Islet of Langerhans (tissue), 1 donor: Measurements from ENCODE around the gene CST11.

Source experiments
- FAIRE-seq: peaks from one replicate; lab custom pipeline; 2011; peaks lifted over from hg19 to GRCh38; lab: Jason Lieb, UNC

Gene CST11

GRCh38 chr20:23453549-23454543, 1.2 kb upstream of the CST11 start:
- no peak for FAIRE-seq

GRCh38 chr20:23451956-23452487, 654 bp downstream of the CST11 start:
- no peak for FAIRE-seq

- FAIRE-seq: no peak
Observed at GRCh38 chr20:23450877-23451276, 1.8 kb downstream of the CST11 start.

GRCh38 chr20:23449421-23449820, 3.3 kb downstream of the CST11 start:
- FAIRE-seq: no peak

- no peak for FAIRE-seq
Observed at GRCh38 chr20:23448167-23448566, 4.5 kb downstream of the CST11 start.

- FAIRE-seq: no peak
Observed at GRCh38 chr20:23446505-23446904, 6.2 kb downstream of the CST11 start.

GRCh38 chr20:23445596-23446217, 7.0 kb downstream of the CST11 start:
- no peak for FAIRE-seq

- FAIRE-seq: no peak
Observed at GRCh38 chr20:23444859-23445258, 7.8 kb downstream of the CST11 start.

GRCh38 chr20:23442436-23442835, 10.2 kb downstream of the CST11 start:
- FAIRE-seq: no peak

- FAIRE-seq: peak; percentile 76
Observed at GRCh38 chr20:23441850-23442313, 10.8 kb downstream of the CST11 start.

GRCh38 chr20:23440004-23440403, 12.7 kb downstream of the CST11 start:
- no peak for FAIRE-seq

GRCh38 chr20:23438661-23439060, 14.0 kb downstream of the CST11 start:
- no peak for FAIRE-seq

- no peak for FAIRE-seq
Observed at GRCh38 chr20:23437126-23437899, 15.4 kb downstream of the CST11 start.

- no peak for FAIRE-seq
Observed at GRCh38 chr20:23436681-23437080, 16.0 kb downstream of the CST11 start.

GRCh38 chr20:23435626-23436539, 16.8 kb downstream of the CST11 start:
- no peak for FAIRE-seq

GRCh38 chr20:23434521-23435313, 18.0 kb downstream of the CST11 start:
- FAIRE-seq: no peak

GRCh38 chr20:23433628-23434027, 19.0 kb downstream of the CST11 start:
- FAIRE-seq: no peak

- no peak for FAIRE-seq
Observed at GRCh38 chr20:23425129-23425528, 27.5 kb downstream of the CST11 start.

- FAIRE-seq: no peak
Observed at GRCh38 chr20:23420943-23421931, 31.4 kb downstream of the CST11 start, which contains the start of gene NAPB. TSS of gene NAPB (minus strand) at chr20:23421488. CDS start at chr20:23421402, 86 bp downstream.
